Activated CD8-positive, alpha-beta memory T cell treated with anti-CD3 and anti-CD28 coated beads for 24 hours (primary cell): ENCODE measurements around the gene LRFN3.
"Not testable (repeated sequence)": the region's sequence is repeated elsewhere in the genome, so short reads cannot be mapped to it uniquely, and the experiment has no call there.

Experiments used
- DNase-seq: peaks from one replicate; pipeline ENCODE4 v3.0.0-alpha.2; 2020

Gene LRFN3

DNA sequence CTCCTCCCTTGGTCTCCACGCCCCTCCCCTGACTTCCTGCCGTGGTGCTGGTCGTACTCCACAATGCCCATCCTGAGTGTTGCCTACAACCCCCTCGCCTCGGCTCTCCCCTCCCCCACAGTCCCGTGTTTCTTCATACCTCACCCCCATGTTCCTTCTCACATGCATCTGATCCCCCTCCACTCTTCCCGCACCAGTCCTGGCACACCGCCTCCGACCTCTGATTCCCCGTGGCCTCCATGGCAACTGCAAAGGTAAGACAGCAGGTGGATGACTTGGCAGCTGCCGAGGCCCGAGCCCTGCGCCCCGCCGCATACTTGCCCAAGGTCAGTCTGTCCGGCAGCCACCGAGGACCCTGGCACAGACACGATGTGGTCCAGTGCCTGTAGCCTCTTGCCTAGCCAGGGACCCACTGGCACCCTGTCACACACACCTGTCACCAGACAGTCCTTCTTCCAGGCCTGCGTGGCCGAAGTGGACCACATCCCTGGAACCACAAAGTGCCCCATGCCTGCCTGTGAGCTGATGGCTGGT lies 42.7 kb downstream of the LRFN3 start:
- DNase-seq = no peak

DNA sequence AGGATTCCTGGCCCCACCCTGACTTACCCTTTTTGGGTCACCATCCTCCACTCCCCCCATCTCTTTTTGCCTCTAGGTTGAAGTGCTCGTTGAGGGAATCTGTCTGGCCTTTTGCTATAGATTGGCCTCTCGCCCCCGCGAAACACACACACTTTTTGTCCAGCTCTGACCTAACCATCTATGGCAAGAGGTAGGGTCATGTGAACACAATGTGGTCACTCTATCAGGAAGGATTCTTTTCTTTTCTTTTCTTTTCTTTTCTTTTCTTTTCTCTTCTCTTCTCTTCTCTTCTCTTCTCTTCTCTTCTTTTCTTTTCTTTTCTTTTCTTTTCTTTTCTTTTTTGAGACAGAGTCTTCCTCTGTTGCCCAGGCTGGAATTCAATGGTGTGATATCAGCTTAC lies 44.8 kb downstream of the LRFN3 start:
- not testable (repeated sequence) for DNase-seq

DNA sequence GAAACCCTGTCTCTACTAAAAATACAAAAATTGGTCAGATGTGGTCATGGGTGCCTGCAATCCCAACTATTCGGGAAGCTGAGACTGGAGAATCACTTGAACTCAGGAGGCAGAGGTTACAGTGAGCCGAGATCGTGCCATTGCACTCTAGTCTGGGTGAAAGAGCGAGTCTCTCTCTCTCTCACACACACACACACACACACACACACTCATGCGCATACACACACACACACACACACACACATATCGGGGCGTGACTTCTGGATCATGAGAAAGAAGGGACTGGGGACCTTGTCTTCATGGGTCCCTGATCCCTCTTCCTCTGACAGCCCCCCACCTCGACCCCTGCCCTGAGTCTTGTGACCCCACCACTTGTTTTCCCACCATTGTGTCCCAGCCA lies 47.0 kb downstream of the LRFN3 start:
- no peak for DNase-seq

DNA sequence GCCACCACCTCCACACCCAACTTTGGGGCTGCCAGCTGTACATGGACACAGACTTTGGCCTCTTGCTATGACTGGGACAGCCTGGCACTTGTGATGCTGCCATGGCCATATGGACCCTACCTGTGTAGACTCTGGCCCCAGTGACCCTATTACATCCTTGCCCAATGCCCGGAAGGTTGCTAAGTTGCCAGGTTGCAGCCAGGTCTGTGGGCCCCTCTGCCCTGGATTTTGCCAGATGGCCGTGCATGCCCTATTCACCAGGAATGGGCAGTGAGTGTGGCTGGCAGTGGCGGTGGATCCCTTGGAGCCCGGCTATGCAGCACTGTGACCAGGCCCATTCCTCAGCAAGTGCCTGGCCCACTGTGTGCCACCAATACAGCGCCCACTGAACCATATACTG lies 49.9 kb downstream of the LRFN3 start:
- DNase-seq = no peak

DNA sequence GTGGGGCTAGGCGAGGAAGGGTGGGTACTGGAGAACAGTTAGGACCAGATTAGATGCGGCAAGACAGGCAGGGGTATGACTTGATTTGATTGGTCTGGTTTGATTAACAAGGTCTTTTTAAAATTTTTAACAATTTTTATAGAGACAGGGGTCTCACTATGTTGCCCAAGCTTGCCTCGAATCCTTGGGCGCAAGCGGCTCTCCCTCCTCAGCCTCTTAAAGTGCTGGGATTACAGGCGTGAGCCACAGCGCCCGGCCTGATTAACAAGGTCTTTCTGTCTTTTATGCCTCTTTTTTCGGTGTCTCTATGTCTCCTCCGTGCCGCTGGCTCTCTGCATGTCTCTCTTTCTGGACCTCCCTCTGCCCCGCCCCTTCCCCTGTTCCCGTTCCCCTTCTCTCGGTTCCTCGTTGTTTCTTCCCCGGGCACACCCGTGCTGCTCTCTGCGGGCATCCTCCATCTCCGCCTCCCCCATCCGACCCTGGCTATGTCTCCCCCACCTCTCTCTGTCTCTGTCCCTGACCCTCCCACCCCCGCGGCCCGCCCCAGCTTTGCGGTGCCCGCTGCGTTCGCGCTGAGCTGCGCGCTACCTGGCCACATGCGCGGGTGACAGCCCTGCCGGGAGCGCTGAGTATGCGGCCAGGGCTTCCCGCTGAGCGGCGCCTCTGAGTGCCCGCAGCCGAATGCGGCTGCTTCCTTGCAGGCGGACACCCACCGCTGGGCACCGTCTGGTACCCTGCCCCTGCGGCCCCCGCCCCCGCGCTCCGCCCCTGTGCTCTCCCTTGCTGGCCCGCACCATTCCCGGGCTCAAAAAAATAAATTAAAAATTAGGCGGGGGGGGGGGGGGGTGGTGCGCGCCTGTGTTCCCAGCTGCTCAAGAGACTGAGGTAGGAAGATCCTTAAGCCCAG lies 50.7 kb downstream of the LRFN3 start:
- DNase-seq = peak; percentile 69

DNA sequence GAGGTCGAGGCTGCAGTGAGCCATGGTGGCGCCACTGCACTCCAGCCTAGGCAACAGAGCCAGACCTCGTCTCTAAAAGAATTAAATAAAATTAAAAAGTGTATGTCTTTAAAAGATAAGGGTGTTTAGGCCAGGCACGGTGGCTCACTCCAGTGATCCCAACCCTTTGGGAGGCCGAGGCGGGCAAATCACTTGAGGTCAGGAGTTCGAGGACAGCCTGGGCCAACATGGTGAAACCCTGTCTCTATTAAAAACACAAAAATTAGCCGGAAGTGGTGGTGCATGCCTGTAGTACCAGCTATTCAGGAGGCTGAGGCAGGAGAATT lies 51.4 kb downstream of the LRFN3 start:
- no peak for DNase-seq

DNA sequence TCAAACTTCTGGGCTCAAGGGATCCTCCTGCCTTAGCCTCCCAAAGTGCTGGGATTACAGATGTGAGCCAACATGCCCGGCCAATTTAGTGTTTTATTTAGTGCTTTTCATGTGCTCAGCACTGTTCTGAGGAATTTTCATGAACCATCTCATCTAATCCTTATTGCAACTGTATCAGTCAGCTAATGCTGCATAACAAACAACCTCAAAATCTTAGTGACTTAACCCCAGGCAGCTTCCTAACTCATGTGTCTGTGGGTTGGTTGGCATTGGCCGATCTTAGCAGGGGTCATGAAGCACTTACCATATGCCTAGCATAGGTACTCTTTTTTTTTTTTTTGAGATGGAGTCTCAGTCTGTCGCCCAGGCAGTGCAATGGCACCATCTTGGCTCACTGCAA lies 52.6 kb downstream of the LRFN3 start:
- DNase-seq = no peak

DNA sequence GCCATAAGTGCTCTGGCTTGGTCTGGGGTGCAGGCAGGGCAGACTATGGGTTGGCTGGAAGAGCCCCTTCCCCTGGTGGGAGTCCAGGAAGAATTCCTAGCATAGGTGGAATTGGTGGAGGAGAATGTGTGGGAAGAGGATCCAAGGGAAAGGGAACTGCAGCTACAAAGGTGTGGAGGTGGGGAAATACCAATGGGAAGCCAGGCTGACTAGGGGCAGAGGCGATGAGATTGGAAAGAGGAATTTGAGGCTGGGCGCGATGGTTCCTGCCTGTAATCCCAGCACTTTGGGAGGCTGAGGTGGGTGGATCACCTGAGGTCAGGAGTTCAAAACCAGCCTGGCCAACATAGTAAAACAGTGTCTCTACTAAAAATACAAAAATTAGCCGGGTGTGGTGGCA lies 54.0 kb downstream of the LRFN3 start:
- no peak for DNase-seq

DNA sequence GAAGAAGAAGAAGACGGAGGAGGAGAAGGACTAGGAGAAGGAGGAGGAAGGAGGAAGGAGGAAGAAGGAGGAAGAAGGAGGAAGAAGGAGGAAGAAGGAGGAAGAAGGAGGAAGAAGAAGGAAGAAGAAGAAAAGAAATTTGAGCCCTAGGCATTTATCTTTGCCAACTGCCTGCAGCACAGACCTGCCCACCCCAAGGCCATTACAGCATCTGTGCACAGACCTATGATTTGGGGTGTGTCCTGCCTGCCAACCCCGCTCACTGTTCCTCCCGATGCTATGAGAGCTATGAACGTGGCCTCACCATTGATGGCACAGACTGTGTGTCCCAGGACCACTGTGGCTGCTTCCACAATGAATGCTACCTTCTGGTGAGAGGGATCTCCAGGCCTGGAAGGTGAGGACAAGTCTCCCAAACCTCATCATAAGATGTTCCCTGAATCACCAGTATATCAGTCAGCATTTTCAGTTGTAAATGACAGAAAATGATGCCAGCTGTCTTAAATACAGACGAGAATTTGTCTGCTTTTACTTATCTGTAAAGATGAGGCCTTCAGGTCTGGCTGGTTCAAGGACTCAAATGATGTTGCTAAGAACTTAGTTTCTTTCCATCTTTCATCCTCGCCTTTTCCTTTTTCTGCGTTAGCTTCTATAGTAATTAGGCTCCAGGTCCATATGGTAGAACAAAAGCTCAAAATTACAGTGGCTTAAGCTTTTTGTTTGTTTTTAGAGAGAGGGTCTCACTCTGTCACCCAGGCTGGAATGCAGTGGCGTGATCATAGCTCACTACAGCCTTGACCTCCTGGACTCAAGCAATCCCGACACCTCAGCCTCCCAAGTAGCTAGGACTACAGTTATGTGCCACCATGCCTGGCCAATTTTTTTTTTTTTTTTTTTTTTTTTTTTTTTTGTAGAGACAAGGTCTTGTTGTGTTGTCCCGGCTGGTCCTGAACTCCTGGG lies 54.9 kb downstream of the LRFN3 start:
- DNase-seq = no peak

DNA sequence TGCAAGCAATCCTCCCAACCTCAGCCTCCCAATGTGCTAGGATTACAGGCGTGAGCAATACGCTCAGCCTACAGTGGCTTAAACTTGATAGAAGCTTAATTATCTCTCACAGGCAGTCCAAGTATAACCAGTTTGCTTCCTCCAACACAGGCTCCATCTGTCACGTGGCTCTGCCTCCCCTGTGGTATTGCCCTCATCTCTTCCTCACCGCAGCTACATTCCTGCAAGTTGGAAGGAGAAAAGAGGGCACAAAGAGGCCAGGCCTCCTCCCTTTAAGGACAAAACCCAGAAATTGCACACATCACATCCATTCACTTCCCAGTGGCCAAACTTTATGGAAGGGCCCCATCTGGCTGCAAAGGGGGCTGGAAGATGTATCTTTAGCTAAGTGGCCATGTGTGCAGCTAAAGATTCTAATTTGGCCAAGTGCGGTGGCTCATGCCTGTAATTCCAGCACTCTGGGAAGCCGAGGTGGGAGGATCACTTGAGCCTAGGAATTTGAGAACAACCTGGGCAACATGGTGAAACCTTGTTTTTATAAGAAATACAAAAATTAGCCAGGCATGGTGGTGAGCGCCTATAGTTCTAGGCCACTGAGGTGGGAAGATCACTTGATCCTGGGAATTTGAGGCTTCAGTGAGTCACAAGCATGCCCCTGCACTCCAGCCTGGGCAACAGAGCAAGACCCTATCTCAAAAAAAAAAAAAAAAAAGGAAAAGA lies 55.7 kb downstream of the LRFN3 start:
- DNase-seq = no peak

DNA sequence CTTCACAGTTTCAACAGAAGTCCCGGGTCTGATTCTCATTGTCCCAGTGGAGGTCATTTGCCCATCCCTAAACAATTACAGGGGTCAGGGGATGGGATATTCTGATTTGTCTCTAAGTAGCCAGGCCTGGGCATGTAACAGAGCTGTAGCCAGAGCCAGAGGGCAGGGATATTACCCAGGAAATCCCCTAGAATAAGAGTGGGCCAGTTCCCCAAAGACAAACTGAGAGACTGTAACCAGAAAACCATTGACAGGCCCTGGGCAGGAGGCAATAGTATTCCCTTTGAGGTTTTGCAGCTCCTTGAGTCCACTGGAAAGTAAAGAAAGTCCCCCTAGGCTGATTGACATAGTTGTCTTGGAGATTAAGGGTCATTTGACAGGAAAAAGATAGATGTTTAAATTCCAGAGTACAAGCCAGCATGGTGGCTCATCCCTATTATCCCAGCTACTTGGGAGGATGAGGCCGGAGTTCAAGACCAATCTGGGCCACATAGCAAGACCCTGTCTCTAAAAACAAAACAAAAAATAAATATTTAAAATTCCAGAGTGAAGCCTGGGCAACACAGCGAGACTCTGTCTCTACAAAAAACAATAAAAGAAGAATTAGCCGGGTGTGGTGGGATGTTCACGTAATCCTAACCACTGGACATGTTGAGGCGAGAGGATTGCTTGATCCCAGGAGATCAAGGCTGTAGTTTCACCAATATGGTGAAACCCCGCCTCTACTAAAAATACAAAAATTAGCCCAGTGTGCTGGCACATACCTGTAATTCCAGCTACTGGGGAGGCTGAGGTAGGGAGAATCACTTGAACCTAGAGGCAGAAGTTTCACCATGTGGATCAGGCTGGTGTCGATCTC lies 57.0 kb downstream of the LRFN3 start:
- DNase-seq = no peak

DNA sequence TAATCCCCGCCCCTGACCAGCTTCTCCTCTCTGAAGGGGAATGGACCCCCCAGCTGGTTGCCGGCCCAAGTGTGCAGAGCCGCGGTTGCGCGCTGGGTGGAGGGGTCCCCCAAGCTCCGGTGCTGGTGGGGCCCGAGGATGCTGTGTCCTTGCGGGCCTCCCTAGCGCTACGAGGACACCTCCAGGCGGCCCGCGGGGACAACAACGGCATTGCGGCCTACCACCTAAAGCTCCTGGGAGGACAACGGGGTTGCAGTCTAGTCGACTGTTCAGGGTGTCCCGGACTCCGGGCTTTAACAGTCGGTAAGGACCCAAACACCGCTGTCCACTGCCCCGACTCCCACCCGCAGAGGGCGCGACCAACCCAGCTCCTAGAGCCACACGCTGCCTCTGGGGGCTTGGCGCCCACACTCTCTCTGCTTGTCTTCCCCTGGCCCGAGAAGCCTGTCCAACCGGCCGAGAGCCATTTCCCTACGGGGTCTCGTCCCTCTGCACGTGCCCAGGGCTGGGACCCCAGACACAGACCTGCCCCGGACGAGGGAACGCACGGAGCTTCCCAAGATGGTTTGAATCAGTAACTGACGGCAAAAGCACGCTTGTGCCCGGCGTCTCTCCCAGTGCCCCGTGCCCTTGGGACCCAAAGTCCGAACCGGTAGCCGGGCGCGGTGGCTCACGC lies 57.9 kb downstream of the LRFN3 start:
- DNase-seq = peak; percentile 62
